Stimulated activated CD8-positive, alpha-beta memory T cell treated with anti-CD3 and anti-CD28 coated beads, Interleukin-7, amount 100 ng/mL, for 1 hour (primary cell): Measurements from ENCODE around the gene GAGE13.
"Not testable (repeated sequence)": the region's sequence is repeated elsewhere in the genome, so short reads cannot be mapped to it uniquely, and the experiment has no call there.

Experiments
- DNase-seq, 2 donors: peaks; one replicate each; pipeline ENCODE4 v3.0.0-alpha.2; 2020; ENCODE audit warnings: low read depth in 2 of 2

The GAGE13 gene, protein sequence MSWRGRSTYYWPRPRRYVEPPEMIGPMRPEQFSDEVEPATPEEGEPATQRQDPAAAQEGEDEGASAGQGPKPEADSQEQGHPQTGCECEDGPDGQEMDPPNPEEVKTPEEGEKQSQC

DNA sequence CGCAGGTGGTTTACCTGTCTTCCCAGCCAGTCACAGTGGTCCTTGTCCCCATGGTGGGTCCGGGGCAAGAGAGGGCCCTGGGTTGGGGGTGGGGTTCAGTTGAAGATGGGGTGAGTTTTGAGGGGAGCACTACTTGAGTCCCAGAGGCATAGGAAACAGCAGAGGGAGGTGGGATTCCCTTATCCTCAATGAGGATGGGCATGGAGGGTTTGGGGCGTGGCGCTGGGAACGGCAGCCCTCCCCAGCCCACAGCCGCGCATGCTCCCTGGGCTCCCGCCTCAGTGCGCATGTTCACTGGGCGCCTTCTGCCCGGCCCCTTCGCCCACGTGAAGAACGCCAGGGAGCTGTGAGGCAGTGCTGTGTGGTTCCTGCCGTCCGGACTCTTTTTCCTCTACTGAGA lies at the start of gene GAGE13:
Gene GAGE13, plus strand, starts transcription at position 301 of the 400 bp plus-strand sequence. CDS start 1,156 bp downstream, outside the sequence.
- not testable (repeated sequence) for DNase-seq

DNA sequence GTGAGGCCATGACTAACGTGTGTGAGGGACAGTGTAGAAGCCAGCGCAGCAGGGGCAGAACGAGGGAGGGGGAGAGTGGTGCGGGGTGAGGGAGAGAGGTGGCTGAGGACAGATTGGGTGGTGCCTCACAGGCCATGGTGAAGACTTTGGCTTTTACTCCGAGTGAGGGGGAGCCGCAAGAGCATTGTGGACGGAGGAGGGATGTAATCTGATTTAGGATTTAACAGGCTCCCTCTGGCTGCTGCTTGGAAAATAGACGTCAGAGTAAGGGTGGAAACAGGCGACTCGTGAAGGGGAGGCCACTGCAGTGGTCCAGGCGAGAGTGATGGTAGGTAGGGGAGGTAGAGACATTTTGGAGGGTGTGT lies 48.8 kb upstream of the GAGE13 start:
- no peak for DNase-seq

DNA sequence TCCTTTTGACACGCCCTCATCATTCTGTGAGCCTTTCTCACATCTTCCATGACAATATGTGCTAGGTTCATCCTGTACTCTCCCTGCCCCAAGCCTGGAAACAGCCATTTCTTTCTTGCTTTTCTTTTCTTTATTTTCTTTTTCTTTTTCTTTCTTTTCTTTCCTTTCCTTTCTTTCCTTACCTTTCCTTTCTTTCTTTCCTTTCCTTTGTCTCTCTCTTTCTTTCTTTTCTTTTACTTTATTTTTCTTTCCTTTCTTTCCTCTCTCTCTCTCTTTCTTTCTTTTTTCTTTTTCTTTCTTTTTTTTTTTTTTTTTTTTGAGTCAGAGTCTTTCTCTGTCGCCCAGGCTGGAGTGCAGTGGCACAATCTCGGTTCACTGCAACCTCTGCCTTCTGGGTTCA lies 47.2 kb upstream of the GAGE13 start:
- no peak for DNase-seq

DNA sequence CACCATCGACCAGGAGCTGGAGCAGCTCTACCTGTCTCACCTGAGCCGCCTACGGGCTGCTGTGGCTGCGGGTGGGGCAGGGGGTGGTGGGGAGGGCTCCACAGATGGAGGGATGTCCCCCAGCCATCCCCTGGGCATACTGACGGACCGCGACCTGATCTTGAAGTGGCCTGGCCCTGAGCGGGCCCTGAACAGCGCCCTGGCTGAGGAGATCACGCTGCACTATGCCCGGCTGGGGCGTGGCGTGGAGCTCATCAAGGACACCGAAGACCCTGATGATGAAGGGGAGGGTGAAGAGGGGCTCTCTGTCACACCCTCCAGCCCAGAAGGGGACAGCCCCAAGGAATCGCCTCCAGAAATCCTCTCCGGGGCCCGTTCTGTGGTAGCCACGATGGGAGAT lies 45.2 kb upstream of the GAGE13 start:
- no peak for DNase-seq

DNA sequence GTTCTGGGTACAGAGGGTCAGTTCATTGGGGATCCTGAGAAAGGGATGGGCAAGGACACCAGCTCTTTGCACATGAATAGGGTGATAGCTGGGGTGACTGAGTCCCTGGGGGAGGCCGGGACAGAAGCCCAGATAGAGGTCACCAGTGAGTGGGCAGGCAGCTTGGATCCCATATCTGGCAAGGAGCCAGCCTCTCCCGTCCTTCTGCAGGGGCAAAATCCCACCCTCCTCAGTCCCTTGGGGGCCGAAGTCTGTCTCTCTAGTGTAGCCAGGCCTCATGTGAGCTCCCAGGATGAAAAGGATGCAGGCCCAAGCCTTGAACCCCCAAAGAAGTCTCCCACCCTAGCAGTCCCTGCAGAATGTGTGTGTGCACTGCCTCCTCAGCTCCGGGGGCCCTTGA lies 44.8 kb upstream of the GAGE13 start:
- DNase-seq = no peak

DNA sequence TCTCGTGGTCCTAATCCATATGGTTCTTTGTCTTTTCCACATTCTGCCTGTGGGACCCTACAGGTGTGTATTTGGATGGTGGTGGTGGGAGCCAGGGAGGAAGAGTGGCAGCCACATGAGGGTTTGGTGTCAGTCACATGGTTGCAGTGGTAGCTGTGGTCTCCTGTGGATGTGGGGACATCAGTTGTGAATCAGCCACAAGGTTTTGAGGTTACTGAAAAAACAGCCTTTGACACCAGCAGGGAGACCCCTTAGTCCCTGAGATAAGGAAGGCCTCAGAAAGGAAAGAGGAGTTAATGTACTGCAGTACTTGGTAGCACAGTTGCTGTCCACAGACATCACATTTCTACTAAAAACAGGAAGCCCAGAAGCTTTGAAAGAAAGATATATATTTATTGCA lies 43.7 kb upstream of the GAGE13 start:
- DNase-seq = no peak

DNA sequence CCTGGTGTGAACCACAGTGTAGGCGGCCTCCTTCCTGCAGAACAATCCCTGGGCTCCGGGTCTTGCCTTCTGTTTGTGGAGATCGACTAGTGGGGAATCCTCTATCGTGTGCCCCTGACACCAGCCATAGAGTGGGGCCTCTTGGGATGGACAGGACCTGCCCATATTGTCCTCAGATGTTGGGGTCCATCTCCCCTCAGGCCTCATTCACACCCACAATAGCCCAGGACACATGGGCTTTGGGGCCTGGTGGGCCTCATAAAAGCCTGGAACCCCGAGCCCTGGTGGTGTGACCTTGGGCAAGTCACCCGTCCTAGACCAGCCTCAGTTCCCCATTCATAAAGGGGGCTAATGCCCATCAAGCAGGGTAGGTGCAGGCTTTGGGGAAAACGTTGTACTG lies 41.2 kb upstream of the GAGE13 start:
- DNase-seq = no peak

DNA sequence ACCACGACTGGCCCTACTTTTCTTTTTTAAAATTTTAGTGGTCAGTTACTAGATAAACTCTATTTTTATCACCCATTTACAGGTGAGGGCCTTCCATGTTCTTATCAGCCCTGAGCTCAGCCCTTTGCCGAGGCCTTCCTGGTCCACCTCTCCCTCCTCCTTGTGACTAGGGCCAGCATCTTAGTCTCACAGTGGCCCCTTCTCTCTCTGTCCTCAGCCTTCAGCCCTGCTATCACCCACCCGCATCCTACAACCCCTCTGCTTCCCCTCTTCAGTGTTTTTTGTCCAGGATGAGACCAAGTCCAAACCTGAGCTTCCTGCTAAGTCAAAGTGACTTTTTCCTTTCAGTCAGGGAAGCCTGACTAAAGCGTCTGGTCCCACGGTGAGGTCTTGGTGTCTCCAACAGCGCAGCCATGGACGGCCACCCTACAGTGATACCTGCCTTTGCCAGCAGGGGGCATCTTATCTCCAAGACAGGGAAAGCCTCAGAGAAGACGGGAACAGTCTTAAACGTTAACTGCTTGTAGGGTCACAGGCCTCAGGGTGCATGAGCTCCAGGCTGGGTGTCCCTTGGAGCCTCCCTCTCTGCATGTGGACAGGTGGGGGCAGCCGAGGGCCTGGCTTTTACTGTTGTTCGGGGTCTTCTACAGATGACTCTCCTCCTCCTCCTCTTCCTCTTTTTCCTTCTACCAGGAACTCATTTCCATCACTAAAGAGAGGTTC lies 39.6 kb upstream of the GAGE13 start:
- DNase-seq = peak; percentile 35 to 49

DNA sequence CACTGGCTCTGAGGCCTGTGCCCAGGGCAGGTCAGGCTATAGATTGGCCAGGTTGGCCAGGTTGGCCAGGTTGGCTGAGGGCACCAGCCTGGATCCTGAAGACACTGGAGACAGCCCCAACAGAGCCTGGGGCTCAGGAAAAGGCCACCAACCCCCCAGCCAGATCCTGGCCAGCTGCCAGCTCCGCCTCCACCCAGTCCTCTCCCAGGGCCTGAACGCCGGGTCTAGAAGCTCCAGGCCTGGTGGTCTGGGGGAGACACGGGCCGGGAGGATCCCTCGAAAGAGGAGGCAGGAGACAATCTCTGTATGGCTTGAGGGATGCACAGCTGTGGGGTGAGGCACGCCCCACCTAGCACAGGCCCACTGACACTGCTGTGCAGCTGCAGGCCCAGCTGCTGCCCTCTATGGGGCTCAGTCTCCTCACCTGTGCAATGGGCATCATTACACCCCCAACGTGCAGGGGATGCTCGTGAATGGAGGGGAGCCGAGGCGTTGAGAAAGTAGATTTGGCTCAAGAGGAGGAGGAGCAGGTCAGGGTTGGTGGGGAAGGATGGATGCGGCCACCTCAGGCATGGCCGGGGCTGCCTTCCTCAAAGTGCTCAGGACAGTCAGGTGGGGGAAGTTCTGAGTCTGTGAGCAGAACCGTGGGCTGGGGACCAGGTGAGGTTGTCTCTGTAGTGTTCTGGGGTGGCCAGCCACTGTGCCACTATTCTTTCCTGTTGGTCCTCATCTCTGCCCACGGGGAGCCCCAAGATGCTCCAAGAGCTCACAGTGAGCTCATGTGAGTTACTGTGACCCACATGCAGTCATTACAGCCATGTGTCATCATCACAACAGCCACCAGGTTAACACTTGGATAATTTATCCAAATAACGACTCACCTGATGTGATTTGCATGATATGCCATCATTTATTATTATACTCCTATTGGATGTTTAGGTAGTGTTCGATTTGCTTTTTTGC lies 38.7 kb upstream of the GAGE13 start:
- no peak for DNase-seq

DNA sequence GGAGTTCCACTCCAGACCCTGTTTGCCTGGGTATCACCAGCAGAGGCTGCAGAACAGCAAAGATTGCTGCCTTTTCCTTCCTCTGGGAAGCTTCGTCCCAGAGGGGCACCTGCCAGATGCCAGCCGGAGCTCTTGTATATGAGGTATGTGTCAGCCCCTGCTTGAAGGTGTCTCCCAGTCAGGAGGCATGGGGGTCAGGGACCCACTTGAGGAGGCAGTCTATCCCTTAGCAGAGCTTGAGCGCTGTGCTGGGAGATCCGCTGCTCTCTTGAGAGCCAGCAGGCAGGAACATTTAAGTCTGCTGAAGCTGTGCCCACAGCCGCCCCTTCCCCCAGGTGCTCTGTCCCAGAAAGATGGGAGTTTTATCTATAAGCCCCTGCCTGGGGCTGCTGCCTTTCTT lies 32.1 kb upstream of the GAGE13 start:
- DNase-seq = not testable (repeated sequence)

DNA sequence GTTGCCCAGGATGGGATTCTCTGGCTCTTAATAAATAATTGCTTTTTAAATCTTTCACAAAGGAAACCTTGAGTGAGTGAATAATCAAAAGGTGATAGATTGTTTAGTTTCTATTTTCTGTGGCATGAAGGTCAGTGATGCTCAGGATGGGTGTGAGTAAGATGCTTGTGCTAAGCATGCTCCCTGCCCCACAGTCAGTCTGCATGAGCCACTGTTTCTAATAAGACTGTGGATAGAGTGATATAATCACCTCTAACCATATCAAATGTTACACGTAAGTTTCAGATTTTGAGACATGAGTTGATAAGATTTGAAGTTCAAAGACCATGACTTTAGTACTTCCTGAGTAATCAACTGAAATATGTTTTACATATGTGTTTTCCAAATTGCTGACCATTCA lies 30.7 kb upstream of the GAGE13 start:
- DNase-seq = no peak

DNA sequence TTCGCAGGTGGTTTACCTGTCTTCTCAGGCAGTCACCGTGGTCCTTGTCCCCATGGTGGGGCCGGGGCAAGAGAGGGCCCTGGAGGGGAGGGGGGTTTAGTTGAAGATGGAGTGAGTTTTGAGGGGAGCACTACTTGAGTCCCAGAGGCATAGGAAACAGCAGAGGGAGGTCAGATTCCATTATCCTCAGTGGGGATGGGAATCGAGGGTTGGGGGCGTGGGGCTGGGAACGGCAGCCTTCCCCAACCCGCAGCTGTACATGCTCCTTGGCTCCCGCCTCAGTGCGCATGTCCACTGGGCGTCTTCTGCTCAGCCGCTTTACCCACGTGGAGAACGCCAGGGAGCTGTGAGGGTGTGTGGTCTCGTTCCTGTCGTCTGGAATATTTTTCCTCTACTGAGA lies 28.0 kb upstream of the GAGE13 start, which contains the start of gene GAGE10:
Gene GAGE10, plus strand, starts transcription at position 301 of the 400 bp plus-strand sequence. CDS start 1,214 bp downstream, outside the sequence.
- DNase-seq = no peak

DNA sequence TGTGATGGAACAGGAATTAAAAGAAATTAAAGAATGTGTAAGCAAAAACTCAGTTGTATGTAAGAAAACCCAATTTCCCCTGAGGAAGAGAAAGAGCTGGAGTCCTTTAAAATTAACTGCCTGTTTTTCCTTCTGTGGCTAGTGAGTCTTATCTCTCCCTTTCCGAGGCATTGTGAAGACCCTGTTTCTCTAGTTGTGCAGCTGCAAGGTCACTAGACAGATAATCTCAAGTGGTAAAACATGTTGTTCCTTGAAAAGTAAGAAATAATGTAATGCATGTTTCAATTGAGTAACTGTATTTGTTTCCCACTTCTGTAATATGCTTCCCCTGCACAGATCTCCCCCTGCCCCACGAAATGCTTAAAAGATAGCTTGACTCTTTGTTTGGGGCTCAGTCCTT lies 23.6 kb upstream of the GAGE13 start:
- DNase-seq = not testable (repeated sequence)

DNA sequence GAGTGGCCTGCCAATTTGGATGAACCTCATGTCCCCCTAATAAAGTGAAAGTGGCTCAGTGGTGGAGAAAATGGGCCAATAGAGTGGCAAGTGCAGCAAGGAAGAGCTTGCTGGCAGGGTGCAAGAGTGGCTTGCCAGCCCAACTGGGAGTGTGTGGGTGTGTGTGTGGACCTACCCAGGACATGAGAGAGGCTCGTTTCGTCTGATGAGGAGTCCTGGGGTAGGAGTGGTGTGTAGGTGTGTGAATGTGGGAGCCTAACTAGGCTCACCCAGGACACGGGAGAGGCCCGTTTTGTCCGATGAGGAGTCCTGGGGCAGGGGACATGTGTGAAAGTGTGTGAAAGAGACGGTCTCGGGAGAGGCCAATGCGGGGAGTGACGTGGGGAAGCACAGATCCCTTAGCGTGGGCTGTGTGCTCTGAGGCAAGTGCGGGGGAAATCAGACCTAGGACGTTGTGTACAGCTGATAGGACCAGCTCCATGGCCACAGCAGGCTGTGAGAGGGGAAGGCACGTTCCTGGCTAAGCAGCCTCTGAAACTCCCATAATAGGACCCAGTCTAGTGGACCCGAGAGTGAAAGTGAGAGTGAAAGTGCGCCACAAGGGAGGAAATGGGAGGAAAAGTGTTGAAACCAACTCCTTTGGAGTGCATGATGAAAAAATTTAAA lies 22.6 kb upstream of the GAGE13 start:
- no peak for DNase-seq

DNA sequence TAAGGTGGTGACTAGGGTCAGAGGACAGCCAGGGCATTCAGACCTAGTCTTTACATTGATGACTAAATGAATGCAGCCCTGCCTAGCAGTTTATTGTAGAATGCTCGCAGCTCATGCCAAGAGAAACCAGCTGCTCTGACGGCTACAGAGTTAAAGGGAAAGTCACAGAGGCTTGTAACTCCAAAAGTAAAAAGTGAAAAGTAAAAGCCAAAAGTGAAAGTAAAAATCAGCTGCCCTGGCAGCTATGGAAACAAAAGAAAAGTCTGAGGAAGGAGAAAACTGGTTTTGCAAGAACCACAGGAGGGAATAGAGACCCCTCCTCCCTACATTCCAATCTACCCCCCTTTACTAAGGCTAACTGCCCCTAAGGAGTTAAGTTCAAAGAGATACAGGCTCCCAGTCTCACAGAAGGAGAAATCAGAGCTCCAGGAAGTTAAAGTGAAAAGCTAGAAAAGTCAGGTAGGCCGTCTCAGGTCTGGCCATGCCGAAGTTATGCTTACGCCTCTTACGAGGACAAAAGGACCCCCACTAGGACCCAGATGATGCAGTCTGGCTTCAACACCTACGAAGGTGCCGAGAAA lies 21.9 kb upstream of the GAGE13 start:
- DNase-seq = no peak

DNA sequence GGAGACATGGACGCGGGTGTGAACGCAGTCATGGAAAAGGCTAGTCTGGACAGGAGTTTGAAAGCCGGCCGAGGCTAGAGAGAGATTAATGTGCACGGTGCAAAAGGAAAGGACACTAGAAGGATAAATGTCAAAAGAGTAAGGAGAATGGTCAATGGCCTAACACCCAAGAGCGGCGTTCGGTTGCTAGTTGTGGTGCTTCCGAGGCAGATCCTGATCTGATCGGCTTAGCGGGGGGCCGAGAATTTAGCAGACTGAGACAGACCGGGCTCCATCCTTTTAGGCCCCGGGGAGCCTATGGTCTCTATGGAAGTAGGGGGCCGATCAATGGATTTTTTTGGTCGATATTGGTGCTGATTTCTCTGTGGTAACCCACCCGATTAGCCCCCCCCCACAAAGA lies 21.0 kb upstream of the GAGE13 start:
- no peak for DNase-seq

DNA sequence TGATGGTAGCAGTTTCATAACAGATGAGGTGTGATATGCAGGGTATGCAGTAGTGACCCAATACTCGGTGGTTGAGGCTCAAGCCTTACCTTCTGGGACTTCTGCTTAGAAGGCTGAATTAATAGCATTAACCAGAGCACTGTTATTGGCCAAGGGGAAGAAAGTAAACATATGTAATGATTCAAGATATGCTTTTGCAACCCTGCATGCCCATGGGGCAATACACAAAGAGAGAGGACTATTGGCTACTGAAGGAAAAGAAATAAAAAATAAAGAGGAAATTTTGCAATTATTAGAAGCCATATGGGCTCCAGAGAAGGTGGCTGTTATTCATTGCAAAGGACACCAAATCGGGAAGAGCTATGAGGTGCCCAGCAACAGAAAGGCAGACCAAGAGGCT lies 19.2 kb upstream of the GAGE13 start:
- no peak for DNase-seq

DNA sequence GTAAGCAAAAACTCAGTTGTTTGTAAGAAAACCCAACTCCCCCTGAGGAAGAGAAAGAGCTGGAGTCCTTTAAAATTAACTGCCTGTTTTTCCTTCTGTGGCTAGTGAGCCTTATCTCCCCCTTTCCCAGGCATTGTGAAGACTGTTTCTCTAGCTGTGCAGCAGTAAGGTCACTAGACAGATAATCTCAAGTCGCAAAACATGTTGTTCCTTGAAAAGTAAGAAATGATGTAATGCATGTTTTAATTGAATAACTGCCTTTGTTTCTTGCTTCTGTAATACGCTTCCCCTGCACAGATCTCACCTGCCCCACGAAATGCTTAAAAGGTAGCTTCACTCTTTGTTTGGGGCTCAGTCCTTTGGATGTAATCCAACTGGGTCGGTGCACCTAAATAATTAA lies 15.3 kb upstream of the GAGE13 start:
- DNase-seq = no peak

DNA sequence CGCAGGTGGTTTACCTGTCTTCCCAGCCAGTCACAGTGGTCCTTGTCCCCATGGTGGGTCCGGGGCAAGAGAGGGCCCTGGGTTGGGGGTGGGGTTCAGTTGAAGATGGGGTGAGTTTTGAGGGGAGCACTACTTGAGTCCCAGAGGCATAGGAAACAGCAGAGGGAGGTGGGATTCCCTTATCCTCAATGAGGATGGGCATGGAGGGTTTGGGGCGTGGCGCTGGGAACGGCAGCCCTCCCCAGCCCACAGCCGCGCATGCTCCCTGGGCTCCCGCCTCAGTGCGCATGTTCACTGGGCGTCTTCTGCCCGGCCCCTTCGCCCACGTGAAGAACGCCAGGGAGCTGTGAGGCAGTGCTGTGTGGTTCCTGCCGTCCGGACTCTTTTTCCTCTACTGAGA lies 9.6 kb upstream of the GAGE13 start, which contains the start of gene GAGE12J:
Gene GAGE12J, plus strand, starts transcription at position 301 of the 400 bp plus-strand sequence. CDS start 1,157 bp downstream, outside the sequence.
- DNase-seq = not testable (repeated sequence)

DNA sequence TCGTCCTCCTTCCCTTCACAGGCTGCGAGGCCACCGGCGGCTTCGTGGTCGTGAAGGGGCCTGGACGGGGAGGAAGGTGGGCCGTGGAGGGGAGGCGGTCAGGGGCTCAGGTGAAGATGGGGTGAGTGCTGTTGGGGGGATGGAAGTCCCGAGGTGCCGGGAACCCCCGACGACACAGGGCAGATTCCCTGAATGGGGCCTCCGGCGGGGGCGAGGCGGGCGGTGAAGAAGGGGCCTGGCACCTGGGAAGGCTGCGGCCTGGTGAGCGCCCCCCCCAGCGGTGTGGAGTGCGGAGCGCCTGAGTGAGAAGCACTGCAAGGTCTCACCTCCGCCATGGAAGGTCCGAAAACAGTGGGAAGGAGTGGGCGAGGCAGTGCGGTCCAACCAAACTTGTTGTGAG lies 9.1 kb upstream of the GAGE13 start:
- not testable (repeated sequence) for DNase-seq

DNA sequence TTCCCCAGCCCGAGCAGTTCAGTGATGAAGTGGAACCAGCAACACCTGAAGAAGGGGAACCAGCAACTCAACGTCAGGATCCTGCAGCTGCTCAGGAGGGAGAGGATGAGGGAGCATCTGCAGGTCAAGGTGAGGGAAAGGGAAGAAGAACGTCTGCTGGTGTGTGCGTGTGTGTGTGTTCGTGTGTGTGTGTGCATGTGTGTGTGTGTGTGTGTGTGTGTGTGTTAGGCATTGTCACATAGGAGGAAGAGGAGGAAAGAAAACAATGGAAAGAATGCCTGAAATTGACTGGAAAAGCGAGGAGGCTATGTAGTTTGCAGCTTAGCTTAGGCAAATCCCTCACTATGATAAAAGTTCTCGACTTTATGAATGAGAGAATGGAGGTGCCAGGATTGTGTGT lies 7.6 kb upstream of the GAGE13 start:
- not testable (repeated sequence) for DNase-seq
